HFFc6 (cell line): Measurements from ENCODE around the gene ZSCAN5A. TPM values are rescaled to one million over a fixed set of nuclear protein-coding genes. Genes with fewer than 3 reads are reported as not detected.
A peak's percentile ranks its signal among the peaks of the same experiment; 100 is the strongest.
"Not testable (repeated sequence)": the region's sequence is repeated elsewhere in the genome, so short reads cannot be mapped to it uniquely, and the experiment has no call there.

Experiments used
- DNase-seq: peaks from one replicate; pipeline ENCODE4 v3.0.0-alpha.2; 2018
- H3K27ac Mint-ChIP-seq: 2 replicates; pipeline ENCODE4 v1.8.0; 2020; ENCODE audit warnings: mild to moderate bottlenecking, mixed read lengths
- H3K27me3 Mint-ChIP-seq: 2 replicates; pipeline ENCODE4 v1.8.0; 2021; ENCODE audit warnings: mild to moderate bottlenecking, moderate library complexity, mixed read lengths; ENCODE audit not compliant: insufficient read depth
- H3K36me3 Mint-ChIP-seq: 2 replicates; pipeline ENCODE4 v1.8.0; 2021; ENCODE audit warnings: low read depth, mixed read lengths
- H3K4me1 Mint-ChIP-seq: 2 replicates; pipeline ENCODE4 v1.8.0; 2020; ENCODE audit warnings: low read depth, mixed read lengths
- H3K4me3 Mint-ChIP-seq: 2 replicates; pipeline ENCODE4 v1.8.0; 2020; ENCODE audit warnings: mild to moderate bottlenecking, moderate library complexity, mixed read lengths
- H3K9me3 Mint-ChIP-seq: 2 replicates; pipeline ENCODE4 v1.8.0; 2020; ENCODE audit warnings: mild to moderate bottlenecking, mixed read lengths
- CTCF ChIP-seq: fragments of 200-600 bp; sonication (generic); IDR thresholded peaks from 2 replicates; pipeline ENCODE4 v1.5.0; 2021; ENCODE audit warnings: antibody characterized with exemption, mild to moderate bottlenecking
- total RNA-seq, 6 experiments: library from RNA; stranded (reverse); fragmentation: NEBNext Ultra II Directional; extraction: Animal tissue kit (Norgen Biotek cat#: 25700); gene quantifications; 2 replicates in 1 of 6; 3 replicates in 5 of 6; pipeline ENCODE4 v1.2.3, GENCODE V29; 2021

The ZSCAN5A gene
- total RNA-seq, 6 experiments from 2014 or later: 5.0 to 6.8 (median 5.8) TPM

- H3K27me3 Mint-ChIP-seq: no peaks in the 10 kb centered on the region; the same call in 1 of the 2 replicates
Observed at GRCh38 chr19:56270676-56271075, 44.0 kb downstream of the ZSCAN5A start.

DNA sequence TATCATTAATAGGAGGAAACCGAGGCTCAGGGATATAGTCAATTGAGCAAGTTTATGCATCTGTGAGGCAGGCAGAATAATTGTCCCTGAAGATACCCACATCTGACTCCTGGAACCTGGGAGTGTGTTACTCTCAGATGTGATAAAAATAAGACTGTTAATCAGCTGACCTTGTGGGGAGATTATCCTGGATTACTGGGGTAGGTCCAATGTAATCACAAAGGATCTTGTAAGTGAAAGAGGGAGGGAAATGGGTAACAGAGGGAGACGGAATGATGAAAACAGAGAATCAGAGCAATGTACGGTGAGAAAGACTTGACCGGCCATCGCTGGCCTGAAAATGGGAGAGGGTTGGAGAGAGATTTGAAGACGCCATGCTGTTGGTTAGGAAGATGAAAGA, 45.3 kb downstream of the ZSCAN5A start:
- no peak for DNase-seq
- H3K27me3 Mint-ChIP-seq: no peaks in the 10 kb centered on the region; the same call in 1 of the 2 replicates
- H3K36me3 Mint-ChIP-seq: peaks cover 4% of the 10 kb centered on the region; the same call in 1 of the 2 replicates
- no peaks in the 10 kb centered on the region; the same call in 1 of the 2 replicates for H3K9me3 Mint-ChIP-seq
- no peak overlapping the region for H3K27ac Mint-ChIP-seq
- no peak for TF ChIP-seq CTCF
- H3K4me3 Mint-ChIP-seq: no peak overlapping the region
- peaks cover 14% of the 10 kb centered on the region for H3K4me1 Mint-ChIP-seq

More at GRCh38 chr19:56270676-56271075, 44.0 kb downstream of the ZSCAN5A start:
- Mint-ChIP-seq H3K36me3 (peaks cover 5% of the 10 kb centered on the region; the same call in 1 of the 2 replicates), H3K9me3 (no peaks in the 10 kb centered on the region; the same call in 1 of the 2 replicates), H3K4me3 (no peak overlapping the region), H3K27ac (no peak overlapping the region), H3K4me1 (peaks cover 14% of the 10 kb centered on the region)
- peak; percentile 3 for DNase-seq
- TF ChIP-seq CTCF: no peak

DNA sequence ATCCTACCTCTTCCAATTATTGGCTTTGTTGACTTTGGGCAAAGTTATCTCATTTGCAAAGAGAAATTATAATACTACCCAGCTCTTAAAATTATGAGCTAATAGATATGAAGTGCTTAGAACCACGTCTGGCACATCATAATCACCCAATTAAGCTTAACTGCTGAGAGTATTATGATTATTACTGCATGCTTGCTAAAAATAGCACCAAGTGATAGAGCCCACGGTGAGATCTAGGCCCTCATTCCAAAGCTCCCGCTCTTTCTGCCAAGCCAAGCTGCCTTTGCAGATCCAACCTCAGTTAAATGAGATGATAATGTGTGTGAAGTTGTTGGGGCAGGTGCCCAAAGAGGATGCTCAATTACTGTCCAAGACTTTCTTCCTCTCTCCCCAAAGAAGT, 48.6 kb downstream of the ZSCAN5A start:
- Mint-ChIP-seq H3K27ac (no peak overlapping the region), H3K36me3 (peaks cover 4% of the 10 kb centered on the region; the same call in 1 of the 2 replicates), H3K4me1 (peaks cover 2% of the 10 kb centered on the region; the same call in 1 of the 2 replicates), H3K4me3 (no peak overlapping the region), H3K27me3 (no peaks in the 10 kb centered on the region; the same call in 1 of the 2 replicates), H3K9me3 (no peaks in the 10 kb centered on the region; the same call in 1 of the 2 replicates)
- DNase-seq: no peak
- TF ChIP-seq CTCF: no peak

- no peak for TF ChIP-seq CTCF
- Mint-ChIP-seq H3K27ac (no peak overlapping the region), H3K27me3 (peaks cover under 1% of the 10 kb centered on the region; the same call in 1 of the 2 replicates), H3K36me3 (peaks cover 4% of the 10 kb centered on the region), H3K4me1 (no peaks in the 10 kb centered on the region), H3K9me3 (no peaks in the 10 kb centered on the region; the same call in 1 of the 2 replicates), H3K4me3 (no peak overlapping the region)
- DNase-seq: no peak
Observed at GRCh38 chr19:56263319-56263718, 51.3 kb downstream of the ZSCAN5A start.

- H3K9me3 Mint-ChIP-seq, DNase-seq, H3K27me3 Mint-ChIP-seq, H3K27ac Mint-ChIP-seq, H3K4me3 Mint-ChIP-seq, H3K36me3 Mint-ChIP-seq, H3K4me1 Mint-ChIP-seq: not testable (repeated sequence)
Observed at GRCh38 chr19:56261932-56262331, 52.7 kb downstream of the ZSCAN5A start.

GRCh38 chr19:56261145-56261544, 53.5 kb downstream of the ZSCAN5A start:
- no peak overlapping the region for H3K4me3 Mint-ChIP-seq
- peaks cover 5% of the 10 kb centered on the region for H3K36me3 Mint-ChIP-seq
- H3K27me3 Mint-ChIP-seq: peaks cover 8% of the 10 kb centered on the region
- DNase-seq: no peak
- no peak for TF ChIP-seq CTCF
- H3K27ac Mint-ChIP-seq: no peak overlapping the region
- no peaks in the 10 kb centered on the region for H3K9me3 Mint-ChIP-seq
- no peaks in the 10 kb centered on the region for H3K4me1 Mint-ChIP-seq
